Right lobe of liver (tissue), 6 donors: ENCODE results near the gene PROP1. TPM values are rescaled to one million over a fixed set of nuclear protein-coding genes. Genes with fewer than 3 reads are reported as not detected.
"Not testable (repeated sequence)": the region's sequence is repeated elsewhere in the genome, so short reads cannot be mapped to it uniquely, and the experiment has no call there.

Experiments used
- ATAC-seq, 4 donors: fragments of 200-7000 bp; cut with Tn5 transposase; one replicate each; pipeline ENCODE4 v1.9.1; 2020; ENCODE audit warnings: mild to moderate bottlenecking in 4 of 4, moderate library complexity in 4 of 4
- DNase-seq, 3 donors: peaks; one replicate each; pipeline ENCODE4 v3.0.0-alpha.2; 2020
- H3K27ac ChIP-seq, 3 donors: fragments of 200-600 bp; one replicate each; pipeline ENCODE4 v1.8.0; 2022
- H3K27me3 ChIP-seq, 2 donors: fragments of 200-600 bp; one replicate each; pipeline ENCODE4 v1.8.0; 2022
- H3K36me3 ChIP-seq, 4 donors: fragments of 200-600 bp; sonication (generic) in 1 of 4; one replicate each; pipeline versions ENCODE4 v1.5.1 to v1.8.0; 2017 to 2022; ENCODE audit warnings: control low read depth in 1 of 4
- H3K4me1 ChIP-seq, 4 donors: fragments of 200-600 bp; sonication (generic) in 1 of 4; one replicate each; pipeline versions ENCODE4 v1.5.1 to v1.8.0; 2017 to 2022; ENCODE audit warnings: control low read depth in 1 of 4
- H3K4me3 ChIP-seq, 3 donors: fragments of 200-600 bp; one replicate each; pipeline ENCODE4 v1.8.0; 2022
- H3K9me3 ChIP-seq, 4 donors: fragments of 200-600 bp; sonication (generic) in 1 of 4; one replicate each; pipeline versions ENCODE4 v1.5.1 to v1.8.0; 2017 to 2022; ENCODE audit warnings: control low read depth in 1 of 4
- POLR2A ChIP-seq: fragments of 450-650 bp; IDR thresholded peaks from one replicate; pipeline ENCODE4 v1.6.1; 2017; ENCODE audit warnings: antibody characterized with exemption, mild to moderate bottlenecking
- WGBS: methylation state at CpG from one replicate; pipeline ENCODE4 v1.1.6; 2018; ENCODE audit warnings: low coverage, low lambda C conversion rate; ENCODE audit not compliant: insufficient coverage; ENCODE audit errors: missing lambda C conversion rate; 5-methylcytosine and 5-hydroxymethylcytosine counted together
- intact Hi-C, 2 donors: fragments of 100-400 bp; cut with DNase I; formaldehyde crosslinking; loops; one replicate each; pipeline versions ENCODE4 v1.11.2 to v1.14.1; 2022
- total RNA-seq, 6 experiments: library from RNA; depleted of rRNA in 2 of 6; stranded (reverse); fragments of >200 nt in 2 of 6; fragmentation: NEBNext Ultra II Directional in 3 of 6; extraction: Animal tissue kit (Norgen Biotek cat#: 25700) in 3 of 6; gene quantifications; one replicate each; pipeline versions ENCODE4 v1.1.0 to v1.2.4, GENCODE V29; 2016 to 2023
- TF ChIP-seq, protein P1 (sequence below), 4 donors: fragments of 200-600 bp in 3 of 4; fragments of 450-650 bp in 1 of 4; IDR thresholded peaks; one replicate each; pipeline versions ENCODE4 v1.5.1 to v1.8.0; 2016 to 2022; ENCODE audit warnings: antibody characterized with exemption in 4 of 4, mild to moderate bottlenecking in 2 of 4
- donor health status: DM: no; HTN: yes; CAD: no.
- donor health status: DM: no; HTN: no; CAD: no.
- donor health status: DM: no; HTN: no; CAD: no.
- donor health status: DM: no; HTN: yes; CAD: no.
- donor health status: DM: no; HTN: yes; CAD: no.

Gene PROP1
- total RNA-seq, 6 experiments from 2014 or later: not detected

DNA sequence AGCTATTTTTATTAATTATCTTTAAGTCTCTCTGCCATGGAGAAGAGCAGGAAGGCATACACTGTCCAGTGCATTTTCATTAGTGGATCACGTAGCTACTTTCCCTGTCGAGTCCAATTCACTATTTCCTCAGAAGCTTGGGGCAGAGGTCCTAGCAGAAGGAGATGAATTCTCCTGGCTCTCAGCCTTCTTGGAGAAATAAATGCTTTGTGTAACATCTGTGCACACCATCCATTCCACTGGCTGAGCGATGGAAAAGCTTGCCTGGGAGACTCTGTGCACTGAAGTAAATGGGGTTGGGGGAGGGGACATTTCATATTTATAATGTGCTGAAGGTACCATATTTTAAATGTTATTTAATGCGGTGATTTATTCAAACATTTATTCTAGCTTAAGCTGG, 23.4 kb downstream of the PROP1 start:
- DNase-seq (no peak), ATAC-seq (no peak)
- Histone ChIP-seq H3K4me1 (no peaks in the 10 kb centered on the region), H3K4me3 (no peak overlapping the region), H3K27ac (no peak overlapping the region), H3K36me3 (no peaks in the 10 kb centered on the region), H3K27me3 (no peaks in the 10 kb centered on the region), H3K9me3 (no peaks in the 10 kb centered on the region)
- TF ChIP-seq, protein P1, sequence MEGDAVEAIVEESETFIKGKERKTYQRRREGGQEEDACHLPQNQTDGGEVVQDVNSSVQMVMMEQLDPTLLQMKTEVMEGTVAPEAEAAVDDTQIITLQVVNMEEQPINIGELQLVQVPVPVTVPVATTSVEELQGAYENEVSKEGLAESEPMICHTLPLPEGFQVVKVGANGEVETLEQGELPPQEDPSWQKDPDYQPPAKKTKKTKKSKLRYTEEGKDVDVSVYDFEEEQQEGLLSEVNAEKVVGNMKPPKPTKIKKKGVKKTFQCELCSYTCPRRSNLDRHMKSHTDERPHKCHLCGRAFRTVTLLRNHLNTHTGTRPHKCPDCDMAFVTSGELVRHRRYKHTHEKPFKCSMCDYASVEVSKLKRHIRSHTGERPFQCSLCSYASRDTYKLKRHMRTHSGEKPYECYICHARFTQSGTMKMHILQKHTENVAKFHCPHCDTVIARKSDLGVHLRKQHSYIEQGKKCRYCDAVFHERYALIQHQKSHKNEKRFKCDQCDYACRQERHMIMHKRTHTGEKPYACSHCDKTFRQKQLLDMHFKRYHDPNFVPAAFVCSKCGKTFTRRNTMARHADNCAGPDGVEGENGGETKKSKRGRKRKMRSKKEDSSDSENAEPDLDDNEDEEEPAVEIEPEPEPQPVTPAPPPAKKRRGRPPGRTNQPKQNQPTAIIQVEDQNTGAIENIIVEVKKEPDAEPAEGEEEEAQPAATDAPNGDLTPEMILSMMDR (IDR thresholded peaks at IDR 0.05): no peak
- TF ChIP-seq POLR2A: no peak
- intact Hi-C loops: no loop called here
- 76% methylated on average over 4 of the region's 4 CpGs for WGBS

- WGBS: 90% methylated on average over 10 of the region's 10 CpGs
- H3K9me3 ChIP-seq, ATAC-seq, intact Hi-C loops, H3K4me1 ChIP-seq, DNase-seq, H3K27me3 ChIP-seq, H3K27ac ChIP-seq, H3K36me3 ChIP-seq, H3K4me3 ChIP-seq: not testable (repeated sequence)
Observed at GRCh38 chr5:177972014-177972413, 24.0 kb downstream of the PROP1 start.

DNA sequence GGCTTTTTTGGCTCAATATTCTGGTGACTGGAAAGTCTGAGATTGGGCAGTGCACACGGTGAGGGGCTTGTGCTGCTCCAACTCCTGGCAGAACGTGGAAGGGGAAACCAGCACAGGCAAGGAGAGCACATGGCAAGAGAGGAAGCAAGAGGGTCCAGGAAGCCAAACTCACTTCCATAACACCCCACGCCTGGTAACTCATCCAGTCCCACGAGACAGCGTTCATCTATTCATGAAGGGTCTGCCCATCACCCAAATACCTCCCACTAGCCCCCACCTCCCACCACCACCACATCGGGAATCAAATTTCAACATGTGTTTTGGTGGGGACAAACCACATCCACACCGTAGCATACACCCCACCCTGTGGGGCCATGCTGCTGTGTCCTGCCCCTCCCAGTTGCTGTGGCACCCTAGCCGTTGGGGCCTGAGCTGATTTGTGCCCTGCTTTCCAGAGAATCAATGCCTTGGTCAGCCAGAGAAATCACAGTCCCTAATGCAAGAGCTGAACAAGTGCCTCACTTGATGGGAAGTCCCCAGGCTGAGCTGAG, 27.3 kb downstream of the PROP1 start:
- Histone ChIP-seq H3K9me3 (no peaks in the 10 kb centered on the region), H3K4me3 (no peak overlapping the region), H3K27ac (no peak overlapping the region), H3K4me1 (no peaks in the 10 kb centered on the region), H3K27me3 (no peaks in the 10 kb centered on the region), H3K36me3 (no peaks in the 10 kb centered on the region)
- ATAC-seq (no peak), DNase-seq (no peak)
- TF ChIP-seq, protein P1 (IDR thresholded peaks at IDR 0.05): no peak
- TF ChIP-seq POLR2A: no peak
- intact Hi-C loops: no loop called here
- WGBS: 66% methylated on average over 5 of the region's 8 CpGs

DNA sequence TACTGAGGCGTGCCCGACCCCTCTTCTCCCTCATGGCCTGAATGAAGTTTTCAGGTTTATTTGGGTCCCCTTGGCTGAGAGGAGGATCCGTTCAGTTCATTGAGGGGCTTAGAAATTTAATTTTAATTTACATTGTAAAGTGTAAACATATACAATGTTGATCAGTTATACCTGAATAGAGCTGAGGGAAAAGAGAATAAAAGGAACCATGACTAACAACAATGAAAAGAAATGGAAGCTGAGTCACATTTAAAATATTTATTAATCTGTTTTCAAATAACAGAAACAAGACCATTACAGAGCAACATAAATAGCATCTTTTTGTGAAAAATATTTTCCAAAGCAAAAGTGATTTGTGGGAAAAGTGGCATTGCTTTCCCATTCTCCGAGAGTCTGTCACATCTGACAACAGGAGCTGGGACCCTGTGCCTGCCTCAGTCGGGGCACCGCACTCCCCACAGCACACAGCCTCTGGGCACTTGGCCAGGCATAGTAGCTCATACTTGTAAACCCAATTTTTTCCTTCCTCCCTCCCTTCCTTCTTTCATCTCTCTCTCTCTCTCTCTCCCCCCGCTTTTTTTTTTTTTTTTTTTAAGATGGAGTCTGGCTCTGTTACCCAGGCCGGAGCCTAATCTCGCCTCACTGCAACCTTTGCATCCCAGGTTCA, 28.7 kb downstream of the PROP1 start:
- no peak overlapping the region for H3K4me3 ChIP-seq
- H3K9me3 ChIP-seq: no peaks in the 10 kb centered on the region
- DNase-seq (no peak), ATAC-seq (no peak)
- TF ChIP-seq, protein P1 (IDR thresholded peaks at IDR 0.05): no peak
- no peak for TF ChIP-seq POLR2A
- no peaks in the 10 kb centered on the region for H3K36me3 ChIP-seq
- 68% methylated on average over 6 of the region's 9 CpGs for WGBS
- intact Hi-C loops: no loop called here
- no peaks in the 10 kb centered on the region for H3K27me3 ChIP-seq
- H3K27ac ChIP-seq: no peak overlapping the region
- H3K4me1 ChIP-seq: no peaks in the 10 kb centered on the region

DNA sequence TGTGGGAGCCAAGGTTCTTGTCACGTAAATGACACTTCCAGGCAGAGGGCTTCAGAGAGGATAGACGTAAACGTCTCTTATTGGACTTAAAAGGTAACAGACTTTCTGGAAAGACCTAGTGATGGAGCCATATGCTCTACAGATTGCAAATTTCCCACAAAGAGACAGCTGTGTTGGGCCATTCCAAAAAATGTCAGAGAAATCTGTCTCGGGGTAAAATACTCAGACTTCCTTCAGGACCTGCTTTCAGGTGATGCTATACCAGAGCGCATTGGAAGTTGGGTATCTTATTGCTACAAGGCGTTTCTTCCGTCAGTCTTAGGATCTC, 29.2 kb downstream of the PROP1 start:
- TF ChIP-seq, protein P1 (IDR thresholded peaks at IDR 0.05): no peak
- TF ChIP-seq POLR2A: no peak
- ATAC-seq (no peak), DNase-seq (no peak)
- Histone ChIP-seq H3K9me3 (no peaks in the 10 kb centered on the region), H3K36me3 (no peaks in the 10 kb centered on the region), H3K27me3 (no peaks in the 10 kb centered on the region), H3K4me3 (no peak overlapping the region), H3K27ac (no peak overlapping the region), H3K4me1 (no peaks in the 10 kb centered on the region)
- 76% methylated on average over 4 of the region's 7 CpGs for WGBS
- intact Hi-C loops: no loop called here
